NB4 (cell line): Measurements from ENCODE around the gene AP2M1.

Experiments used
- MAX ChIP-seq: IDR thresholded peaks from 2 replicates; pipeline ENCODE4 v1.6.1; 2011; ENCODE audit warnings: low read depth, low read length
- MYC ChIP-seq: IDR thresholded peaks from 2 replicates; pipeline ENCODE4 v1.6.1; 2011; ENCODE audit warnings: low read depth, low read length
- TF ChIP-seq, protein P1 (sequence below): IDR thresholded peaks from one replicate; pipeline ENCODE4 v1.5.1; 2012; ENCODE audit warnings: low read depth, low read length

DNA sequence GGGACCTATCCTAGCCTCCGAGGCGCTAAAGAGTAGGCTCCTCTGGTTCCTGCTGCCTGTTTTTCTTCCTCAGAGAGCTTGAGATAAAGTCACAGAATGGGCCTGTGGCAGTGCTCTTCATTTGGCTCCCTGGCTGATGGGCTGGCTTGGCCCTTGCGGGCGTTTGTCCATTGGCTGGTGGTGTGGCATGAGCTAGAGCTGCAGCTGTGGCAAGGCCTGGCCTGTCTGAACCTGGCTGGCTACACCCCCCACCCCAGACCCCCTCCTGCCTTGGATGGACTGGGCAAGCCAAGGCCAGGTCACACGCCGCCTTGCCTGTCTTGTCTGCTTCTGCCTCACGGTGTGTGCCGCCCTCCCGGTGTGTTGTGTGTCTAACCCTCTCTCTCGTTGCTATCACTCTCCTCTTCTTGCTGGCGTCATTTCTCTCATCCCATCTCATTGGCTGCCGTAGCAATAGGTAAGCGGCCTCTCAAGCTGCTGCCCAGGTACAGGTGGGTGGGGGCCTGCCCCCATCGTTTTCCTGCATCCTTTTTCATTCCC, 3.2 kb downstream of the AP2M1 start:
- TF ChIP-seq, protein P1, sequence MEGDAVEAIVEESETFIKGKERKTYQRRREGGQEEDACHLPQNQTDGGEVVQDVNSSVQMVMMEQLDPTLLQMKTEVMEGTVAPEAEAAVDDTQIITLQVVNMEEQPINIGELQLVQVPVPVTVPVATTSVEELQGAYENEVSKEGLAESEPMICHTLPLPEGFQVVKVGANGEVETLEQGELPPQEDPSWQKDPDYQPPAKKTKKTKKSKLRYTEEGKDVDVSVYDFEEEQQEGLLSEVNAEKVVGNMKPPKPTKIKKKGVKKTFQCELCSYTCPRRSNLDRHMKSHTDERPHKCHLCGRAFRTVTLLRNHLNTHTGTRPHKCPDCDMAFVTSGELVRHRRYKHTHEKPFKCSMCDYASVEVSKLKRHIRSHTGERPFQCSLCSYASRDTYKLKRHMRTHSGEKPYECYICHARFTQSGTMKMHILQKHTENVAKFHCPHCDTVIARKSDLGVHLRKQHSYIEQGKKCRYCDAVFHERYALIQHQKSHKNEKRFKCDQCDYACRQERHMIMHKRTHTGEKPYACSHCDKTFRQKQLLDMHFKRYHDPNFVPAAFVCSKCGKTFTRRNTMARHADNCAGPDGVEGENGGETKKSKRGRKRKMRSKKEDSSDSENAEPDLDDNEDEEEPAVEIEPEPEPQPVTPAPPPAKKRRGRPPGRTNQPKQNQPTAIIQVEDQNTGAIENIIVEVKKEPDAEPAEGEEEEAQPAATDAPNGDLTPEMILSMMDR = no peak
- TF ChIP-seq MAX = no peak
- TF ChIP-seq MYC = no peak
